ENCODE results near the gene HLCS. TPM values are rescaled to one million over a fixed set of nuclear protein-coding genes. Genes with fewer than 3 reads are reported as not detected.
A peak's percentile ranks its signal among the peaks of the same experiment; 100 is the strongest.

HLCS gene
- total RNA-seq, 2 experiments from 2014 or later = 14.3 to 15.0 TPM

- no peaks in the 10 kb centered on the region for H3K36me3 Mint-ChIP-seq (ENCODE audit: low read depth)
- intact Hi-C loops (cut with DNase I, micrococcal nuclease) = no loop called here
- H3K9me3 Mint-ChIP-seq (ENCODE audit: low read depth) = no peaks in the 10 kb centered on the region
- H3K4me3 Mint-ChIP-seq = no peak overlapping the region
- H3K4me1 Mint-ChIP-seq = no peaks in the 10 kb centered on the region
- DNase-seq (no peak), ATAC-seq (no peak)
- ChIA-PET POLR2A (no interaction called here), CTCF (interaction anchor here (0.7 to 1.6 kb wide), 3 partner anchors 10 to 501 kb away, joined by 3 to 5 read pairs (median 4); no protein-coding TSS in a partner anchor)
- H3K27me3 Mint-ChIP-seq = peaks cover 14% of the 10 kb centered on the region
- H3K27ac Mint-ChIP-seq = no peak overlapping the region
Observed at GRCh38 chr21:36723371-36723881, 243.0 kb downstream of the HLCS start.

GRCh38 chr21:36722370-36723368 is 243.8 kb downstream of the HLCS start:
- CTCF ChIA-PET = interaction anchor here (0.5 to 1.6 kb wide), 5 partner anchors 11 to 500 kb away, joined by 3 to 5 read pairs (median 4); no protein-coding TSS in a partner anchor
- no peak overlapping the region for H3K4me3 Mint-ChIP-seq
- ATAC-seq (no peak), DNase-seq (no peak)
- H3K4me1 Mint-ChIP-seq = no peaks in the 10 kb centered on the region
- H3K36me3 Mint-ChIP-seq (ENCODE audit: low read depth) = no peaks in the 10 kb centered on the region
- no peaks in the 10 kb centered on the region for H3K9me3 Mint-ChIP-seq (ENCODE audit: low read depth)
- peaks cover 16% of the 10 kb centered on the region for H3K27me3 Mint-ChIP-seq
- POLR2A ChIA-PET = no interaction called here
- H3K27ac Mint-ChIP-seq = no peak overlapping the region
- intact Hi-C loops (cut with DNase I, micrococcal nuclease) = no loop called here

DNA sequence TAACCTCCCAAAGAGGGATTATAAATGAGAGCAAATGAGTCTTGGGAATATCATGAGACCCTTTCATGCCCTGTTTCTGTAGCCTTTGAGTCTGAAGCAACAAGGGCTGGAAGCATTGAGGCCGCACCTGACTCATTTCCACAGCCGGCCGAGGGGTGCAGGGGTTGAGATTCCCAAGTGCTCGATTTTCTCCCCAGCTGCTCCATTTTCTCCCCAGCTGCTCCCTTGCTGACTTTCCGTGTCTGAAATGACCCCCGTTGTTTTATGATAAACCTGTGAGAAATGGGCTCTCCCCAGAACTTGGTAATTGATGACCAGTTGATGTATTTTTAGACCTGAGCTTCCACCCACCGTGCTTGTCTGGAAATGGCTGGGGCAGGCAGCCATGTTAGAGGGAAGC is 244.7 kb downstream of the HLCS start:
- H3K36me3 Mint-ChIP-seq (ENCODE audit: low read depth) = no peaks in the 10 kb centered on the region
- ChIA-PET POLR2A (no interaction called here), CTCF (interaction anchor here (0.7 kb wide), 1 partner anchor 14 kb away, joined by 5 read pairs; no protein-coding TSS in a partner anchor)
- no peak overlapping the region for H3K27ac Mint-ChIP-seq
- no peaks in the 10 kb centered on the region for H3K4me1 Mint-ChIP-seq
- peaks cover 19% of the 10 kb centered on the region for H3K27me3 Mint-ChIP-seq
- H3K4me3 Mint-ChIP-seq = no peak overlapping the region
- no peaks in the 10 kb centered on the region for H3K9me3 Mint-ChIP-seq (ENCODE audit: low read depth)
- intact Hi-C loops (cut with DNase I, micrococcal nuclease) = no loop called here
- DNase-seq (no peak), ATAC-seq (no peak)

DNA sequence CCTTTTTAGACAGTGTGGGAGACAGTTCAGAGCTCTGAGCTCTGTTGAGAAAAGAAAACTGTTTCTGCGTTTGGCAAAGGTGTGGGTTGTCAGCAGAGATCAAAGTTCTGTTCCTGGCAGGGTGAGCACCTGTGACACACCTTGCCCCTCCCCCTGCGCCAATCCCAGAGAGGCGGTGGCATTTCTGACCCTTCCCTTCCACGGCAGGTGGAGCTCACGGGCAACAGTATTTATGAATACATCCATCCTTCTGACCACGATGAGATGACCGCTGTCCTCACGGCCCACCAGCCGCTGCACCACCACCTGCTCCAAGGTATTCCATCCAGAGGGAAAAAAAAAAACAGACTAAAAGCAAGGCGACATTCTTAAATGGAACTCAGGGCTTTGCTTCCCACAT is 246.9 kb downstream of the HLCS start:
- H3K27ac Mint-ChIP-seq = no peak overlapping the region
- H3K4me1 Mint-ChIP-seq = no peaks in the 10 kb centered on the region
- ChIA-PET POLR2A (no interaction called here), CTCF (interaction anchor here (0.7 kb wide), 1 partner anchor 39 kb away, joined by 5 read pairs; no protein-coding TSS in a partner anchor)
- no peaks in the 10 kb centered on the region for H3K36me3 Mint-ChIP-seq (ENCODE audit: low read depth)
- ATAC-seq = no peak
- H3K9me3 Mint-ChIP-seq (ENCODE audit: low read depth) = no peaks in the 10 kb centered on the region
- intact Hi-C loops (cut with DNase I, micrococcal nuclease) = no loop called here
- DNase-seq = no peak
- H3K4me3 Mint-ChIP-seq = no peak overlapping the region
- H3K27me3 Mint-ChIP-seq = peaks cover 30% of the 10 kb centered on the region

- POLR2A ChIA-PET = no interaction called here
Observed at GRCh38 chr21:36718951-36719501, 247.4 kb downstream of the HLCS start.

GRCh38 chr21:36717976-36718375 is 248.5 kb downstream of the HLCS start:
- intact Hi-C loops (cut with DNase I, micrococcal nuclease) = no loop called here
- ATAC-seq = no peak
- ChIA-PET CTCF (no interaction called here), POLR2A (interaction anchor here (0.6 kb wide), 1 partner anchor 351 kb away, joined by 3 read pairs; no protein-coding TSS in a partner anchor)
- Mint-ChIP-seq H3K4me3 (no peak overlapping the region), H3K9me3 (ENCODE audit: low read depth) (no peaks in the 10 kb centered on the region), H3K27ac (no peak overlapping the region), H3K27me3 (peaks cover 41% of the 10 kb centered on the region), H3K36me3 (ENCODE audit: low read depth) (no peaks in the 10 kb centered on the region), H3K4me1 (no peaks in the 10 kb centered on the region)
- DNase-seq = no peak

More at GRCh38 chr21:36718951-36719501, 247.4 kb downstream of the HLCS start:
- H3K27ac Mint-ChIP-seq = no peak overlapping the region
- H3K36me3 Mint-ChIP-seq (ENCODE audit: low read depth) = no peaks in the 10 kb centered on the region
- H3K9me3 Mint-ChIP-seq (ENCODE audit: low read depth) = no peaks in the 10 kb centered on the region
- no peak overlapping the region for H3K4me3 Mint-ChIP-seq
- CTCF ChIA-PET = interaction anchor here (0.7 kb wide), 1 partner anchor 40 kb away, joined by 5 read pairs; no protein-coding TSS in a partner anchor
- no peak for ATAC-seq
- intact Hi-C loops (cut with DNase I, micrococcal nuclease) = no loop called here
- peaks cover 35% of the 10 kb centered on the region for H3K27me3 Mint-ChIP-seq
- no peaks in the 10 kb centered on the region for H3K4me1 Mint-ChIP-seq
- no peak for DNase-seq

DNA sequence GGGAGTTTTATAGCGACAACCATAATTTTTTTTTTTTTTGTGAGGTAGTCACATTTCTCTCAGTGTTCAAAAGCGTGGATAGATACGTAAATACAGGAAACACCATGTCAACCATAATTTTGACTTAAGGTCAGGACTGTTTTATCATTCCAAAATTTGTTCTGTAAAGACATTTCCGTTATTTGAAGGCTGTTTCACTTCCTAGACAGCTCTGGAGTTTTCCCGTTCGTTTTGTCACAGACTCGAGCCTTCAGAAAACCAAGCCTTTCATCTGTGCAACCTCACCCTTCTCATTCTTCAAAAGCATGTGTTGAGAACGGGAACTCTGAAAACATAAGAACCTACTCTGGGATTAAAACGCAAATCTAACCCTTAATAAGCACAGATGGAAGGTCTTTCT is 249.6 kb downstream of the HLCS start:
- no peak for ATAC-seq
- Mint-ChIP-seq H3K9me3 (ENCODE audit: low read depth) (no peaks in the 10 kb centered on the region), H3K4me1 (no peaks in the 10 kb centered on the region), H3K4me3 (no peak overlapping the region), H3K27ac (no peak overlapping the region), H3K27me3 (peaks cover 44% of the 10 kb centered on the region), H3K36me3 (ENCODE audit: low read depth) (no peaks in the 10 kb centered on the region)
- ChIA-PET POLR2A (no interaction called here), CTCF (interaction anchor here (0.5 kb wide), 1 partner anchor 29 kb away, joined by 3 read pairs; no protein-coding TSS in a partner anchor)
- intact Hi-C loops (cut with DNase I, micrococcal nuclease) = no loop called here
- DNase-seq = no peak

DNA sequence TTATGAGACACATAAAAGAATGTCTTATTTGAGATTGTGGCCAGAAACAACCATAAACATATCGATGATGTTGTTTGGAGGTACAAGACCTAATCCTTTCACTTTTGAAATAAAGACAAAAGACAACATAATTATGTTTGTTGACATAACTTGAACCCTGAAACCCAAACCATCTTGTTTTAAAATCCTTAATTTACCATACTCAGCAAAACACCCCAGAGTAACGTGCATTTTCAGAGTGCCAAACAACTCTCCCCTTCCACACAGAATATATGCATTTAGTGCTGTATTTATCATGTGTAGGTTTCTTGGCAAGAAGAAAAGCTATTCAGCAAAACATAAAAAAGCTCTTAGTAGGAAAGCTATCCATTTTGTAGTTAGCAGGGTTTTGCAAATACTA is 250.1 kb downstream of the HLCS start:
- DNase-seq = no peak
- Mint-ChIP-seq H3K9me3 (ENCODE audit: low read depth) (no peaks in the 10 kb centered on the region), H3K27ac (no peak overlapping the region), H3K36me3 (ENCODE audit: low read depth) (no peaks in the 10 kb centered on the region), H3K4me3 (no peak overlapping the region), H3K4me1 (no peaks in the 10 kb centered on the region), H3K27me3 (peaks cover 45% of the 10 kb centered on the region)
- intact Hi-C loops (cut with DNase I, micrococcal nuclease) = no loop called here
- ATAC-seq = no peak
- POLR2A ChIA-PET = no interaction called here
- CTCF ChIA-PET = interaction anchor here (0.5 kb wide), 1 partner anchor 29 kb away, joined by 3 read pairs; no protein-coding TSS in a partner anchor

DNA sequence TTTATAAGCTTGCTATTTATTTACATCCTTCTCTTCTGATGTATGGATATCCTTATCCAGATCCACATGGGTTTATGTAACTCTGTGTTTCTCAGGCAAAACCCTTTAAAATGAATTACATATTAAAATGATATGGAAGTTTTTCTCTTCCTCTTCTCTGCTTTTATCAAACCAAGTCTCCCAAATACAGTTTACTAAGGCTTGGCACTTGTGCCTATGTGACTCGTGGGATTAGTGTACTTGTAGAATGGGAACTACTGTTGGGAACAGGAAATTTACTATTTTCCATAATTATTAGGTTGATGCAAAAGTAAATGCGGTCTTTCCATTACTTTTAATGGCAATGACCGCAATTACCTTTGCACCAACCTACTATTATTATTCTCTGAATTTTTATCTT is 252.7 kb downstream of the HLCS start:
- Mint-ChIP-seq H3K4me1 (peaks cover 6% of the 10 kb centered on the region), H3K4me3 (no peak overlapping the region), H3K36me3 (ENCODE audit: low read depth) (no peaks in the 10 kb centered on the region), H3K9me3 (ENCODE audit: low read depth) (no peaks in the 10 kb centered on the region), H3K27ac (no peak overlapping the region), H3K27me3 (peaks cover 55% of the 10 kb centered on the region)
- ATAC-seq (no peak), DNase-seq (no peak)
- POLR2A ChIA-PET = no interaction called here
- CTCF ChIA-PET = no interaction called here
- intact Hi-C loops (cut with DNase I, micrococcal nuclease) = no loop called here

DNA sequence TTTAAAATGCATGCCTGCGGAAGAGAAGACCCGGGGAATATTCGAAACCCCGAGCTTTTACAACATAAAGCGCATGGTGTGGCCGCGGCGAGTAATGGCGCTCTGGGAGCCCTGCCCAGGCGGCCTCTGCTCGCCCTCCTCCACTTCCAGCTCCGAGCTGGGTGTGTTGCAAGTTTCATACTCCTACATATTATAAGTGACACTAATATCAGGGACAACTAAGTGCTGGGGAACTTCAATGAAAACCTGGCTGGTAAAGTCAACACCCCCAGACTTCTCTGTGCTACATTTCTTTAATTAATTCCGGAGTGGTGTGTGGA is 255.8 kb downstream of the HLCS start:
- intact Hi-C loops (cut with DNase I, micrococcal nuclease) = loop anchor here in 1 of 2 experiments (2.0 kb wide), 1 partner anchor 36 kb away; no protein-coding TSS in a partner anchor
- Mint-ChIP-seq H3K9me3 (ENCODE audit: low read depth) (no peaks in the 10 kb centered on the region), H3K27me3 (peaks cover 68% of the 10 kb centered on the region), H3K4me1 (peaks cover 30% of the 10 kb centered on the region), H3K4me3 (no peak overlapping the region), H3K27ac (no peak overlapping the region), H3K36me3 (ENCODE audit: low read depth) (no peaks in the 10 kb centered on the region)
- DNase-seq (peak; percentile 23), ATAC-seq (no peak)
- CTCF ChIA-PET = interaction anchor here (0.7 to 1.3 kb wide), 4 partner anchors 40 to 297 kb away, joined by 3 to 5 read pairs (median 3); no protein-coding TSS in a partner anchor
- POLR2A ChIA-PET = no interaction called here

DNA sequence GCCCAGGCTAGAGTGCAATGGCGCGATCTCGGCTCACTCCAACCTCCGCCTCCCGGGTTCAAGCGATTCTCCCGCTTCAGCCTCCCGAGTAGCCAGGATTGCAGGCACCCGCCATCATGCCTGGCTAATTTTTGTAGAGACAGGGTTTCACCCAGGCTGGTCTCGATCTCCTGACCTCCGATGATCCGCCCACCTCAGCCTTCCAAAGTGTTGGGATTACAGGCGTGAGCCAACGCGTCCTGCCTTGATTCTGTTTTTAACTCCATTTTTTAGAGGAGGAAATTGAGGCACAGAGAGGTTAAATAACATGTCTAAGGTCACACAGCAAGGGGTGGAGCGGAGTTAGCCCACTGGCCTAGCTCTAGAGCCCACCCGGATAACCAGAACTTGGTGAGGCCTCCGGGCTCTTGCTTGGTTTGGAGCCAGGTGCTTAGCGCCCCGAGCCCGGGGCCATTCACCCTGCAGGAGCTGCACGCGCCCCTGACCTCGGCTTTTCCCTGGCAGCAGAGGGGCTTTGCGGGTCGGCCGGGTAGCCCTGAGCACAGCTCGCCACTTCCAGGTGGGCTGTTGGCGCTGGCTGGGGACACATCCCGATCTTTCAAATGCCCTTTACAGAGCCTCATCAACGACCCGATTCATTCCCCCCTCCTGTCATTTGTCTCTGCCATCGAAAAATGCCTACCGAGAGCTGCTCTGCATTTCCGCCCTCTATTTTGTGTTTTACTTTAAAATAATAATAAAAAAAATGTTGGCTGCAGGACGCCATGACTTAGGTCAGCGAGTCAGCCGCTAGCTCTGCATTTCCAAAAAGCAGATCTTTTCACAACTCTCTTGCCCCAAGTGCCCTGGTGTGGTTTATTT is 256.4 kb downstream of the HLCS start:
- Mint-ChIP-seq H3K4me3 (no peak overlapping the region), H3K9me3 (ENCODE audit: low read depth) (no peaks in the 10 kb centered on the region), H3K36me3 (ENCODE audit: low read depth) (no peaks in the 10 kb centered on the region), H3K27ac (no peak overlapping the region), H3K27me3 (peaks cover 74% of the 10 kb centered on the region), H3K4me1 (peaks cover 36% of the 10 kb centered on the region)
- DNase-seq = no peak
- ChIA-PET CTCF (interaction anchor here (0.7 to 1.3 kb wide), 5 partner anchors 18 to 298 kb away, joined by 3 to 5 read pairs (median 3); no protein-coding TSS in a partner anchor), POLR2A (no interaction called here)
- intact Hi-C loops (cut with DNase I, micrococcal nuclease) = loop anchor here (2.0 to 10.0 kb wide), 3 partner anchors 15 to 215 kb away; no protein-coding TSS in a partner anchor
- no peak for ATAC-seq
